ENCODE measurements around the gene XAGE1A.
"Not testable (repeated sequence)": the region's sequence is repeated elsewhere in the genome, so short reads cannot be mapped to it uniquely, and the experiment has no call there.

DNA sequence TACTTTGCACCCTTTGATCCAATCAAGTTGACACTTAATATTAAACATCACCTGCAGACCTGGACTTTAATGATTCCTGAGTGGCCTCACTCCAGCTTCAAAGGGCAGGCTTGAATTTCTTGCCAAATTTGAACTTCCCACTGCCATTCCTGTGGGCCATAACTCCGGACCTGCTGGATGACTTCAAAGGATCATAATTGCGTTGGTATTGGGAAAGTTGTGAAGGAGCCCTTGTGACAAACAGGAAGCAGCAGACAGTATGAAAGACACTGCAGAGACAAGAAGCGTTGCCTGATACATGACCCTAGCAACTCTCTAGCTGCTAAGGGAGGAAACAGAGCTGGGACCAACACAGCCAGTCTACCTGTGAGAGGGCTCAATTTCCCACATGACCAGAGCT lies 43.6 kb upstream of the XAGE1A start:
- TF ChIP-seq, protein P1, sequence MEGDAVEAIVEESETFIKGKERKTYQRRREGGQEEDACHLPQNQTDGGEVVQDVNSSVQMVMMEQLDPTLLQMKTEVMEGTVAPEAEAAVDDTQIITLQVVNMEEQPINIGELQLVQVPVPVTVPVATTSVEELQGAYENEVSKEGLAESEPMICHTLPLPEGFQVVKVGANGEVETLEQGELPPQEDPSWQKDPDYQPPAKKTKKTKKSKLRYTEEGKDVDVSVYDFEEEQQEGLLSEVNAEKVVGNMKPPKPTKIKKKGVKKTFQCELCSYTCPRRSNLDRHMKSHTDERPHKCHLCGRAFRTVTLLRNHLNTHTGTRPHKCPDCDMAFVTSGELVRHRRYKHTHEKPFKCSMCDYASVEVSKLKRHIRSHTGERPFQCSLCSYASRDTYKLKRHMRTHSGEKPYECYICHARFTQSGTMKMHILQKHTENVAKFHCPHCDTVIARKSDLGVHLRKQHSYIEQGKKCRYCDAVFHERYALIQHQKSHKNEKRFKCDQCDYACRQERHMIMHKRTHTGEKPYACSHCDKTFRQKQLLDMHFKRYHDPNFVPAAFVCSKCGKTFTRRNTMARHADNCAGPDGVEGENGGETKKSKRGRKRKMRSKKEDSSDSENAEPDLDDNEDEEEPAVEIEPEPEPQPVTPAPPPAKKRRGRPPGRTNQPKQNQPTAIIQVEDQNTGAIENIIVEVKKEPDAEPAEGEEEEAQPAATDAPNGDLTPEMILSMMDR (conservative IDR thresholded peaks at IDR 0.05 in 1 of 2, IDR thresholded peaks at IDR 0.05 in 1 of 2; ENCODE audit: low read depth in 1 of 2, low read length in 2 of 2) = not testable (repeated sequence)
- not testable (repeated sequence) for TF ChIP-seq EZH2 (IDR thresholded peaks at IDR 0.05; ENCODE audit: low read length, missing control alignments)

Measured in fibroblast of lung (primary cell).